ENCODE measurements around the gene CCL17.
A peak's percentile ranks its signal among the peaks of the same experiment; 100 is the strongest.

CCL17 gene

DNA sequence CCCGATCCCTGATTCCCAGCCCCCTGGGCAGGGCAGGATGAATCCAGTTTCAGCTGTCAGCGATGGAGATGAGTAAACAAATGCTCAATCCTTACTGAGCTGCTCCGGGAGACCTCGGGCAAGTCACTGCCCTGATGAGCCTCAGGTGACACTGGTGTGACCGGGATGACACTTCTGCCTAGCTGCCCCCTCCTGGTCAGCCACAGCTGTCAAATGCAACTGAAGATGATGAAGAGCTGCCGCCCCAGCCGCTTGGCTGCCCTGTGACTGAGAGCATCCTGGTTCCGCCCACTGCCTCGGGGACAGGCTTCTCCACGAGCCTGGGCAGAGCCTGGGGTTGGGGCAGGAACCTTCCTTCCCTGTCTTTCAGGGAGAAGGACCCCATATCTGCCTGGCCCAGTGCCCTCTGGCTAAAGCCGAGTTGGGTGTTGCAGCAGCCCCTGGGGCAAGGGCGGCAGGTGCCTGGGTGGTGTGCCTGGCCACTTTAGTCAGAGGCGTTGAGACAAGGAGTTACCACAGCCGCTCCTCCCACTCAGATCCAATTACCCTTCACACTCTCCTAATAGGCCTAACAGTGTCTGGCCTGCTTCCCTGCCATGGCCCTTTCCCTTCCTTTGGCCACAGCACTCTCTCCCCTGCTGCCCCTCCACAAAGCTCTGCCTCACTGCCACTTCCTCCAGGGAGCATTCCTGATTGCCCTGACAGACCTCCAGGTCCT lies 5.5 kb downstream of the CCL17 start:
- TF ChIP-seq, protein P1, sequence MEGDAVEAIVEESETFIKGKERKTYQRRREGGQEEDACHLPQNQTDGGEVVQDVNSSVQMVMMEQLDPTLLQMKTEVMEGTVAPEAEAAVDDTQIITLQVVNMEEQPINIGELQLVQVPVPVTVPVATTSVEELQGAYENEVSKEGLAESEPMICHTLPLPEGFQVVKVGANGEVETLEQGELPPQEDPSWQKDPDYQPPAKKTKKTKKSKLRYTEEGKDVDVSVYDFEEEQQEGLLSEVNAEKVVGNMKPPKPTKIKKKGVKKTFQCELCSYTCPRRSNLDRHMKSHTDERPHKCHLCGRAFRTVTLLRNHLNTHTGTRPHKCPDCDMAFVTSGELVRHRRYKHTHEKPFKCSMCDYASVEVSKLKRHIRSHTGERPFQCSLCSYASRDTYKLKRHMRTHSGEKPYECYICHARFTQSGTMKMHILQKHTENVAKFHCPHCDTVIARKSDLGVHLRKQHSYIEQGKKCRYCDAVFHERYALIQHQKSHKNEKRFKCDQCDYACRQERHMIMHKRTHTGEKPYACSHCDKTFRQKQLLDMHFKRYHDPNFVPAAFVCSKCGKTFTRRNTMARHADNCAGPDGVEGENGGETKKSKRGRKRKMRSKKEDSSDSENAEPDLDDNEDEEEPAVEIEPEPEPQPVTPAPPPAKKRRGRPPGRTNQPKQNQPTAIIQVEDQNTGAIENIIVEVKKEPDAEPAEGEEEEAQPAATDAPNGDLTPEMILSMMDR (IDR thresholded peaks at IDR 0.05; ENCODE audit: extremely low read depth, insufficient read depth, missing control alignments) = no peak
- in situ Hi-C loops (cut with MboI; ENCODE audit: low pct_unique_long_range_greater_than_20kb, low sequenced_read_pairs, unreplicated experiment) = loop anchor here (25.0 kb wide), 1 partner anchor 323 kb away; the partner anchor contains the start of gene CPNE2
- no peak for DNase-seq (ENCODE audit: low spot score)

DNA sequence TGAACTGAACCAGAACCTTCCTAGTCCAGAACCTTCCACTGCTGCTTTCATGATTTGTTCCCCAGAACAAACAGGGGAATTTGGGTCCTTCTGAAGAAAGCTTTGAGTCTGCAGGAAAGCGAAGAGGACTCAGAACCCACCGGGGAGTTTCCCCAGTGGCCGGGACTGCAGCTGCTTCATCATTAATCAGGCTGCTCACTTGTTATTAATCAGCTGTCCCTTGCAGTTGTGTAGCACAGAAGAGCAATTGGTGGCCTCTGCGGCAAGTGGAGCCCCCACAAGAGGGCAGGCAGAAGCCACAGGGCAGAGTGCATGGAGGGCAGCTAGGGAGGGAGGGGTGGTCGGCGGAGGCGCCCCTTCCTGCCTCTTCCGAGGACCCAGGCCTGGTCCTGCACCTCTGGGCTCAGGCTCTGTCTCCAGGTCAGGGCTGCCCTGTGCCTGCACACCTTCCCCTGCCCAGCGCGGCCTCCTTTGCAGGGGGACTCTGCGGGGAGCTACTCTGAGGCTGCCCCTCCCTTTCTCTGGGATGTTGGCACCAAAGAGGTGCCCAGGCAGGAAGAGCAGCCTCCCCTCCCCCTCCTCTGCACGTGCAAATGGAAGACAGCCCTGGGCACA lies 6.9 kb downstream of the CCL17 start:
- in situ Hi-C loops (cut with MboI; ENCODE audit: low pct_unique_long_range_greater_than_20kb, low sequenced_read_pairs, unreplicated experiment) = loop anchor here (25.0 kb wide), 1 partner anchor 324 kb away; the partner anchor contains the start of gene CPNE2
- DNase-seq (ENCODE audit: low spot score) = peak; percentile 64

DNA sequence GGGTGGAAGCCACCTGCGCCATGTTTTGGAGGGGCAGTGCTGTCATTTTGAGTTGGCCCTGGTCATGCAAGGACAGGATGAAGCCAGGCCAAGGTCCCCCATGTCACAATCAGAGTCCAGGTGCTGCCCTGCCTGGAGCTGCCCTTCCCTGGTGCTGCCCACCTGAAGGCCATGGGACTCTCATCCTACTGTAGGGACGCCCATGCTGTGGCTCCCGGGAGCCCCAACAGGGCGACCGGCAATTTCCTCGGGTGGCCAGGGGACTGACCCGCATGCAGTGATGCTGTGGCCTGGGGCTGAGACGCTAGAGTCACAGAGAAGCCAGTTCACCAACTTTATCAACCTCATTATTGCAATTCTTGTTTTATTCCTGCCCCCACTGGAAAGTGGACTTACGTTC lies 8.0 kb downstream of the CCL17 start:
- DNase-seq (ENCODE audit: low spot score) = no peak
- TF ChIP-seq, protein P1 (IDR thresholded peaks at IDR 0.05; ENCODE audit: extremely low read depth, insufficient read depth, missing control alignments) = no peak
- in situ Hi-C loops (cut with MboI; ENCODE audit: low pct_unique_long_range_greater_than_20kb, low sequenced_read_pairs, unreplicated experiment) = loop anchor here (25.0 kb wide), 1 partner anchor 325 kb away; the partner anchor contains the start of gene CPNE2

More for the DNA sequence above, 6.9 kb downstream of the CCL17 start:
- TF ChIP-seq, protein P1 (IDR thresholded peaks at IDR 0.05; ENCODE audit: extremely low read depth, insufficient read depth, missing control alignments) = peak; percentile 1

DNA sequence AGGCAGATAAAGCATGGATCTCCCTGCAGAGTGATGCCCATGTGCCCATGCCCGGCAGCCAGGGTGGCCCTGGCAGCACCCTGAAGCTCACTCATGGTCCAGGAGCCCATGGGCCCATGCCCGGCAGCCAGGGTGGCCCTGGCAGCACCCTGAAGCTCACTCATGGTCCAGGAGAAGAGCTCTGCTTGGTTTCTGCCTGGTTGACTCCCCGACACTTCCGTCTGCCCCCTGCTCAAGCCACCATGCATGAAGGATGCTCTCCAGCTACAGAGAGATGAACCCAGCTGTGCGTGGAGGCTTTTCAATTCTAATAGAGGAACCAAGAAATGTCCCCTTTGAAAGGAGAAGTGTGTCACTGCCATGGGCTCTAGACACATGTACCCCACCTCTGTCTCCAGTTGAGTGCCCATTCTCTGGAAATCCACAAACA lies 8.7 kb downstream of the CCL17 start:
- in situ Hi-C loops (cut with MboI; ENCODE audit: low pct_unique_long_range_greater_than_20kb, low sequenced_read_pairs, unreplicated experiment) = loop anchor here (25.0 kb wide), 1 partner anchor 326 kb away; the partner anchor contains the start of gene CPNE2
- DNase-seq (ENCODE audit: low spot score) = peak; percentile 80
- TF ChIP-seq, protein P1 (IDR thresholded peaks at IDR 0.05; ENCODE audit: extremely low read depth, insufficient read depth, missing control alignments) = no peak

DNA sequence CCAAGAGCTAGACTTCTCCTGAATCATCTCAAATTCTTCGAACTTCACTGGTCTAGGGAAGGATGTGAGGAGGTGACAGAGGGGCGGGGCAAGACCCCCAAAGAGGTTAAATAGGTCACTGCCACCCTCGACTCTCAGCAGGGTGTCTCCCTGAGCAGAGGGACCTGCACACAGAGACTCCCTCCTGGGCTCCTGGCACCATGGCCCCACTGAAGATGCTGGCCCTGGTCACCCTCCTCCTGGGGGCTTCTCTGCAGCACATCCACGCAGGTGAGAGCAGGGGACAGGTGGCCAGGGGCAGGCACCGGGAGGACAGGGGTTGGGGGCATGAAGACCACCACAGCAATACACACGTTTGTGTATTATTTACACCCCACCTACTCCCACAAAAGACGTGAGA lies 9.2 kb downstream of the CCL17 start:
- in situ Hi-C loops (cut with MboI; ENCODE audit: low pct_unique_long_range_greater_than_20kb, low sequenced_read_pairs, unreplicated experiment) = loop anchor here (25.0 kb wide), 1 partner anchor 326 kb away; the partner anchor contains the start of gene CPNE2
- TF ChIP-seq, protein P1 (IDR thresholded peaks at IDR 0.05; ENCODE audit: extremely low read depth, insufficient read depth, missing control alignments) = no peak

DNA sequence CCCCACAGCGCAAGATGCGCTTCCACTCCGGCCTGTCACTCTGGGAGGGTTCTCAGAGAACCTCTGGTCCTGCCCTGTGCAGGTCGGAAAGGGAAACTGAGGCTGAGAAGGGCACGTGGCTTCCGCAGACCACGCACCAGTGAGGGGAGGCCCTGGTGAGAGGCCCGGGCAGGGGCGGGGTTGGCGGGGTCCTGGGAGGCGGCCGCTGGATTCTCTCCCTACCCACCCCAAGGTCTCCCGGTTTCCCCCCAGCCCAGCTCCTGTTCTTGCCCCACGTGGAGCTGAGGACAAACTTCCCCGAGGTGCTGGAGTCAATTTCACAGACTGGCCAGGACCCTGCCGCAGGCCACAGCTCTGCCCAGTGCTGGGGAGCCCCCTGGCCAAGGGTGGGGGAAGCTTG lies 11.5 kb downstream of the CCL17 start:
- TF ChIP-seq, protein P1 (IDR thresholded peaks at IDR 0.05; ENCODE audit: extremely low read depth, insufficient read depth, missing control alignments) = no peak
- DNase-seq (ENCODE audit: low spot score) = no peak
- in situ Hi-C loops (cut with MboI; ENCODE audit: low pct_unique_long_range_greater_than_20kb, low sequenced_read_pairs, unreplicated experiment) = loop anchor here (5.0 to 25.0 kb wide), 2 partner anchors 114 to 329 kb away; partner anchors contain the start of gene CPNE2

More for the DNA sequence above, 9.2 kb downstream of the CCL17 start:
- DNase-seq (ENCODE audit: low spot score) = no peak
